T-helper 2 cell treated with Interferon-gamma antibody and Interleukin-4, amounts not matched to agents 100 ng/mL and 5 ng/mL, for 36 hours (primary cell): ENCODE measurements around the gene NSUN7. TPM values are rescaled to one million over a fixed set of nuclear protein-coding genes. Genes with fewer than 3 reads are reported as not detected.
"Not testable (repeated sequence)": the region's sequence is repeated elsewhere in the genome, so short reads cannot be mapped to it uniquely, and the experiment has no call there.

Experiments used
- intact Hi-C: fragments of 100-400 bp; cut with micrococcal nuclease; formaldehyde crosslinking; loops from one replicate; pipeline ENCODE4 v1.15.1; 2023
- total RNA-seq: library from RNA; stranded (reverse); gene quantifications from 2 replicates; pipeline ENCODE4 v1.2.3, GENCODE V29; 2022

NSUN7 gene
- total RNA-seq, result not detected in 2 replicates

DNA sequence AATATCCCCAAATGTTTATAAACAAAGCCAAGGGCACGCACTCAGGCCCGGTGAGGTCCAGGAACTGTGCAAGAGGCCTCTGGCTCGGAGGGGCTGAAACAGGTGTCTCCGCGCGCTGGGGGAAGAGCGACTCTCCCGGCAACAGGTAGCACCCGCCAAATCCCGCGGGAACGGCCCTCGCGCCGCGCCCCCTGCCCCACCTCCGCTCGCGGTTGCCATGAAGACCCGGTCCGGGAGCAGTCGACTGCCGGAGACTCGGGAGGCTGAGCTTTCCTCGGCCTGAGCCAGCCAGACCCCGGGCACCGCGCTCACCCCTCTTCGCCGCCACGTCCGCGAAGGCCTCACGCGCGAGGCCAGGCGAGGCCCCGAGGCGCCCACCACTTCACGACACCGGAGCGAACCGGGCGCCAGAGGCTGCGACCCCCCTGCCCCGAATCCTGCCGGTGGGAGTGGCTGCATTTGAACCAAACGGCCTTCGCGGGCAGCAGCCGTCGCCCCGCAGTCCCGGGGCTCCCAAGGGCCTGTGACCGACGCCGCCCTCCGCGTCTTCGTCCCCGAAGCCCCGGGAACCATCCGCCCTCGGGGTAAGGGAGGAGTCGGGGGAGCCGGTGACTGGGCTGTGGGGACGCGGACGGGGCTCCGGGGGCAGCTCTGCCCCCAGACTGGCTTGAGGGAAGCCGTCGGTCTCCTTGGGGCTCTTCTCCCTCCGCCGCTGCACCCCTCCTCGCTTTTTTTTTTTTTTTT, at the start of gene NSUN7:
NSUN7 (plus strand) TSS at position 239 of the 744 bp plus-strand sequence. CDS start 739 bp downstream, outside the sequence.
- intact Hi-C loops, result no loop called here

GRCh38 chr4:40702137-40702799, 47.5 kb upstream of the NSUN7 start:
- intact Hi-C loops, result loop anchor here (1.0 kb wide), 1 partner anchor 29 kb away; no protein-coding TSS in a partner anchor

- intact Hi-C loops, result loop anchor here (1.0 kb wide), 1 partner anchor 29 kb away; no protein-coding TSS in a partner anchor
Observed at GRCh38 chr4:40702800-40703151, 47.0 kb upstream of the NSUN7 start.

- intact Hi-C loops, result no loop called here
Observed at GRCh38 chr4:40704073-40704472, 45.7 kb upstream of the NSUN7 start.

DNA sequence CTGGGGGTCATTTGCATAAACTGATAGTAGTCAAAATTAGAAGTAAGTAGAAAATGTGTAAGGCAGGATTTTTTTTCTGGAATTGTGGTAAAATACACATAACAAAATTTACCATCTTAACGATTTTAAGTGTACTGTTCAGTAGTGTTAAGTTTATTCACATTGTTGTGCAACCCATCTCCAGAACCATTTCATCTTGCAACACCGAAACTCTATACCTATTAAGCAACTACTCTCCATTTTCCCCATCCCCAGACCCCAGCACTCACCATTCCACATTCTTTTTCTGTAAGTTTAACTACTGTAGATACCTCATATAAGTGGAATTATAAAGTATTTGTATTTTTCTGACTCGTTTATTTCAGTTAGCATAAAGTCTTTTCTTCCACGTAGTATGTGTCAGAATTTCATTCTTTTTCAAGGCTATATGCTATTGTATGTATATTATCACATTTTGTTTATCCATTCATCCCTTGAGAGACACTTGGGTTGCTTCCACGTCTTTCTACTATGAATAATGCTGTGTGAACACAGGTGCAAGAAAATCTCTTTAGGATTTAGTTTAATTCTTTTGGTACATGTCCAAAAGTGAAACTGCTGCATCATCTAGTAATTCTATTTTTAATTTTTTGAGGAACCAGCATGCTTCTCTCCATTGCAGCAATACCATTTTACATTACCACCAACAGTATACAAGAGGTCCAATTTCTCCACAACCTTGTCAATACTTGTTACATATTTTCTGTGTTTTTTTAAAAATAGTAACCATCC, 39.1 kb upstream of the NSUN7 start:
- intact Hi-C loops, result no loop called here

DNA sequence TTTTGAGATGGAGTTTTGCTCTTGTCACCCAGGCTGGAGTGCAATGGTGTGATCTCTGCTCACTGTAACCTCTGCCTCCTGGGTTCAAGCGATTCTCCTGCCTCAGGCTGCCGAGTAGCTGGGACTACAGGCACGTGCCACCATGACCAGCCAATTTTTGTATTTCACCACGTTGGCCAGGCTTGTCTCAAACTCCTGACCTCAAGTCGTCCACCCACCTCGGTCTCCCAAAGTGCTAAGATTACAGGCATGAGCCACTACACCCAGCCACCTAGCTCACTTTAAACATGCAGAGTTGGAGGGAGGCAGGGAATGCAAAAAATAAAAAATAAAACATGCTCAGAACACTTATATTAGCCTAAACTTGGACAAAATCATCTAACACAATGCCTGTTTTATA, 36.8 kb upstream of the NSUN7 start:
- intact Hi-C loops, result not testable (repeated sequence)

DNA sequence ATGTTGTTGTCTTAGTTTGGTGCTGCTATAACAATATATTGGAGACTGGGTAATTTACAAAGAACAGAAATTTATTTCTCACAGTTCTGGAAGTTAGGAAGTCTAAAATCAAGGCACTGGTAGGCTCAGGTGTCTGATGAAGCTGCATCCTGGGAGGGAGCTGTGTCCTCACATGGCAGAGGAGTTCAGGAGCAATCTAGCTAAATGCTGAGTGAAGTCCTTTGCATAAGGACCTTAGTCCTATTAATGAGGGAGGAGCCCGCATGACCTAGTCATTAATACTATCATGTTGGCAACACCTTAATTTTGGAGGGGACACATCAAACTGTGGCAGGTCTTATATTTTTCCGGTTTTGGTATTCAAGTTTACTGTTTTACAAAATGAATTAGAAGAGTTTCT, 36.0 kb upstream of the NSUN7 start:
- intact Hi-C loops, result no loop called here

- intact Hi-C loops, result loop anchor here (5.0 kb wide), 1 partner anchor 91 kb away; the partner anchor contains the start of gene RBM47
Observed at GRCh38 chr4:40718586-40718985, 31.2 kb upstream of the NSUN7 start.

DNA sequence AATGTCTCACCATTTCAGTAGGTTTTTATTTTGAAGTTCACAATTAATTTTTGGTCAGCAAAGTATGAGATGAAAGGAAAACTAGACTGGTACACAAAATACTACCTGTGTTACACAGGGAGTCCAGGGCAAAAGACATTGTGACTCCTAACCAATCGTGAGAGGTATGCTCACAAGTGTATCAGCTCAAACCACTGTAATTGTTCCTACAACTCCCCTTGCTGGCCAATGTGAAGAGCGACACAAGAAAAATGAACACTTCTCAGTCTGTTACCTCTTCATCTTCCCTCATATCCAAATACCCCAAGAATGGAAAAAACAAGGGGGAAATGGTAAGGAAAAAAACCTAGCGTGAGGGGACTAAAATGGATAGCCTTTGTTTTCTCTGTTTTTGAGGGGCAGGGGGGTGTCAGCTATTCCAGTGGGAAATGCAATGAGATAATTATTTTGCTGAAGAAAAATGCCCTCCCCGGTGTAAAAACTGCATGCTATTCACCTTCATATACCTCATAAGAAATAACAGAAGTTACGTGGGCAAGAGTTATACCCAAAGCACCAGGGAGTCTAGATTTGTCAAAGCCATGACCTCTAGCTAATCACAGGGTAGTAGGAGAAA, 30.6 kb upstream of the NSUN7 start:
- intact Hi-C loops, result loop anchor here (1.0 to 5.0 kb wide), 2 partner anchors 92 to 168 kb away; partner anchors contain the start of gene RBM47

- intact Hi-C loops, result loop anchor here (5.0 to 10.0 kb wide), 4 partner anchors 48 to 663 kb away; partner anchors contain the start of gene N4BP2
Observed at GRCh38 chr4:40720351-40720750, 29.4 kb upstream of the NSUN7 start.

GRCh38 chr4:40720916-40721315, 28.8 kb upstream of the NSUN7 start:
- intact Hi-C loops, result loop anchor here (5.0 to 10.0 kb wide), 4 partner anchors 49 to 664 kb away; partner anchors contain the start of gene N4BP2

- intact Hi-C loops, result loop anchor here (5.0 to 10.0 kb wide), 4 partner anchors 49 to 664 kb away; partner anchors contain the start of gene N4BP2
Observed at GRCh38 chr4:40721730-40722171, 28.0 kb upstream of the NSUN7 start.

- intact Hi-C loops, result loop anchor here (5.0 to 10.0 kb wide), 4 partner anchors 50 to 665 kb away; partner anchors contain the start of gene N4BP2
Observed at GRCh38 chr4:40722576-40723161, 27.1 kb upstream of the NSUN7 start.

DNA sequence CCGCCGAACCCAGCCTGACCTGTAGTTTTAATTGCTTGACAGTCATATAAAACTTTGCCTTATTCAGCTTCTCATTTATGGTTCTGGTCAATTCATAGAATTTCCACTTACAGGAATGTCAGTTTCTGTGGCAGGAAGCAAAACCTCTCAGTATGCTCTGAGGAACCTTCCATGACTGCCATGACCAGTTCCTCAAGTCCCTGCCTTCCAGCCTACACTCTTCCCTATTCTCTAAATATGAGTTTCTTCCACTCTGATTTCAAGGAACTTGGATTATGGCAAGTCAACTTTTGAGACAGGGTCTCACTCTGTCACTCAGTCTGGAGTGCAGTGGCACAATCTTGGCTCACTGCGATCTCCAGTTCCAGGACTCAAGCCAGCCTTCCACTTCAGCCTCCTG, 26.0 kb upstream of the NSUN7 start:
- intact Hi-C loops, result loop anchor here (5.0 to 10.0 kb wide), 4 partner anchors 51 to 666 kb away; partner anchors contain the start of gene N4BP2

GRCh38 chr4:40728333-40728732, 21.4 kb upstream of the NSUN7 start:
- intact Hi-C loops, result loop anchor here (10.0 kb wide), 1 partner anchor 294 kb away; no protein-coding TSS in a partner anchor

DNA sequence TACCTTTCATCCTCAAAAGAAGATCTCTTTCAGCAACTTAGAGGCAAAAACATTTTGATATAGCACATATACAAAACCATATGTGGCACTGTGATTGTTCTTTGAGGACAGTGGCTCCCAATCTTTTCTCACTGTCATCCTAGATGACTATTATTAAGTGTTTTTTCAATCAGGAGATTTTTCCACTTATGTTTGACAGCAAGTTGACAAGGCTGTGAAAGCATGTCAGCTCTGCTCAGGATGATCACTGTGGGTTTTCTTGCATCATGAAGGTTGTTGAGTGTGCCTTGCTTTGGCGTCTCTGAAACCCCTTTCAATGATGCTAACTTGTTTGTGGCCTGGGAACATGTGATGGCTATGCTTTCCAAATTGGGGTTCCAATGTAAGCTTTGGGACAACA, 20.2 kb upstream of the NSUN7 start:
- intact Hi-C loops, result loop anchor here (10.0 kb wide), 1 partner anchor 295 kb away; no protein-coding TSS in a partner anchor

DNA sequence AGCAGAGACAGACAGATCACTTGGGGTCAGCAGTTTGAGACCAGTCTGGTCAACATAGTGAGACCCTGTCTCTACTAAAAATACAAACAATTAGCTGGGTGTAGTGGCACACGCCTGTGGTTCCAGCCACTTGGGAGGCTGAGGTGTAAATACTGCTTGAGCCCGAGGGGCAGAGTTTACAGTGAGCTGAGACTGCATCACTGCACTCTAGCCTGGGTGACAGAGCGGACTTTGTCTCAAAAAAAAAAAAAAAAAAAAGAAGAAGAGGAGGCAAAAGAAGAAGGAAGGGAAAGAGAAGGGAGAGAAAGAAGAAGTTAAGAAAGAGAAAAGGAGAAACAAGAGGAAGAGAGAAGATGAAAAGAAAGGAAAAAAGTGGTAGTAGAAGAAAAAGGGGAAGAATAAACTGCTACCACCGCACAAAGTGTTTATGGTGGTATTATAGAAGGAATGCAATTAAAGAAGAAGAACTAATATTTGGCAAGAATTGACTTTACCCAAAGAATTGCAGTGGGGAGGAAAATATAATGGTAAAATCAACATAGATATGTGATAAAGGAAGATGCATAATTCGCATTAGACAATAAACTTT, 19.6 kb upstream of the NSUN7 start:
- intact Hi-C loops, result no loop called here

- intact Hi-C loops, result no loop called here
Observed at GRCh38 chr4:40731361-40731760, 18.4 kb upstream of the NSUN7 start.

- intact Hi-C loops, result no loop called here
Observed at GRCh38 chr4:40731792-40732245, 17.9 kb upstream of the NSUN7 start.

GRCh38 chr4:40733752-40734151, 16.0 kb upstream of the NSUN7 start:
- intact Hi-C loops, result no loop called here
